Ovary (tissue), 3 donors: Measurements from ENCODE around the gene MMS19.

Source experiments
- POLR2A ChIP-seq: fragments of 450-650 bp; IDR thresholded peaks from one replicate; pipeline ENCODE4 v1.6.1; 2017; ENCODE audit warnings: antibody characterized with exemption, mild to moderate bottlenecking, moderate library complexity
- TF ChIP-seq, protein P1 (sequence below), 3 donors: fragments of 450-650 bp in 2 of 3; fragments of 200-600 bp in 1 of 3; IDR thresholded peaks; one replicate each; pipeline versions ENCODE4 v1.5.1 to v1.8.0; 2016 to 2022; ENCODE audit warnings: antibody characterized with exemption in 3 of 3, mild to moderate bottlenecking in 1 of 3
- donor health status: DM: no; HTN: no; CAD: no.

DNA sequence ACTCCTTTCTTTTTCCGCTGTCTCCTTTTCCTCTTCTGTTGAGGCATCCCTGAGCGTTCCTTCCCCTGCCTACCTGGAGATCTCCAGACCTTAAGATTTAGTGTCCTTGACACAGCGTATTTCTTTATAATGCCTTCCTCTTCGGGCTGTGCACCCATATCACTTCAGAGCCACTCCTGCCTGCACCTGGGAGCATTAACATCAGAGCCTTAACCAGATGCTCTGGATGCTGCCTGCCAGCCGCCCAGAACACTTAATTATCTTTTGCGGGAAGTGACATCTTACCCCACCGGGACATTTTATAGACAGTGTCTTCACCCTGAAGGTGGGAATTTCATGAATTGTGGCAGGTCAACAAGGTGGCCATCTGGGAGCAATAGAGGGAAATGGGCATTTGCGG lies 24.7 kb upstream of the MMS19 start:
- TF ChIP-seq, protein P1, sequence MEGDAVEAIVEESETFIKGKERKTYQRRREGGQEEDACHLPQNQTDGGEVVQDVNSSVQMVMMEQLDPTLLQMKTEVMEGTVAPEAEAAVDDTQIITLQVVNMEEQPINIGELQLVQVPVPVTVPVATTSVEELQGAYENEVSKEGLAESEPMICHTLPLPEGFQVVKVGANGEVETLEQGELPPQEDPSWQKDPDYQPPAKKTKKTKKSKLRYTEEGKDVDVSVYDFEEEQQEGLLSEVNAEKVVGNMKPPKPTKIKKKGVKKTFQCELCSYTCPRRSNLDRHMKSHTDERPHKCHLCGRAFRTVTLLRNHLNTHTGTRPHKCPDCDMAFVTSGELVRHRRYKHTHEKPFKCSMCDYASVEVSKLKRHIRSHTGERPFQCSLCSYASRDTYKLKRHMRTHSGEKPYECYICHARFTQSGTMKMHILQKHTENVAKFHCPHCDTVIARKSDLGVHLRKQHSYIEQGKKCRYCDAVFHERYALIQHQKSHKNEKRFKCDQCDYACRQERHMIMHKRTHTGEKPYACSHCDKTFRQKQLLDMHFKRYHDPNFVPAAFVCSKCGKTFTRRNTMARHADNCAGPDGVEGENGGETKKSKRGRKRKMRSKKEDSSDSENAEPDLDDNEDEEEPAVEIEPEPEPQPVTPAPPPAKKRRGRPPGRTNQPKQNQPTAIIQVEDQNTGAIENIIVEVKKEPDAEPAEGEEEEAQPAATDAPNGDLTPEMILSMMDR (IDR thresholded peaks at IDR 0.05) = no peak
- no peak for TF ChIP-seq POLR2A
